H1 (cell line): ENCODE measurements around the gene MMGT1. TPM values are rescaled to one million over a fixed set of nuclear protein-coding genes. Genes with fewer than 3 reads are reported as not detected.

Experiments
- CHD7 ChIP-seq: fragments of 300-600 bp; sonication (generic); IDR thresholded peaks from 2 replicates; pipeline ENCODE4 v1.7.1; 2012; ENCODE audit warnings: low read length, moderate library complexity, mild to moderate bottlenecking, inconsistent platforms; ENCODE audit not compliant: insufficient replicate concordance
- polyA plus RNA-seq, 7 experiments: library from polyadenylated mRNA; depleted of rRNA in 3 of 7; stranded (reverse) in 5 of 7; unstranded in 2 of 7; fragments of >200 nt in 5 of 7; fragments of 200-250 nt in 2 of 7; gene quantifications; 1 replicate in 5 of 7; 2 replicates in 1 of 7; 4 replicates in 1 of 7; pipeline versions ENCODE4 v1.2.1 to v1.2.3, GENCODE V29; 2011 to 2013; ENCODE audit warnings: missing spikeins in 2 of 7, mixed read lengths in 2 of 7
- total RNA-seq: library from RNA; stranded (reverse); fragmentation: NEBNext Ultra II Directional; extraction: Animal tissue kit (Norgen Biotek cat#: 25700); gene quantifications from 2 replicates; pipeline ENCODE4 v1.2.1, GENCODE V29; 2021

Gene MMGT1
- total and polyA plus RNA-seq, 2 of the 8 experiments (the other 6 are each of a cell fraction or from before 2014, with no cell fraction given) = 10.0 to 20.5 TPM

- no peak for TF ChIP-seq CHD7
- TF ChIP-seq, all 59 proteins: peak for 1
Measured at GRCh38 chrX:135985973-135986310, 12.2 kb upstream of the MMGT1 start (continued).
